H9 (cell line): ENCODE measurements around the gene PHAX. TPM values are rescaled to one million over a fixed set of nuclear protein-coding genes. Genes with fewer than 3 reads are reported as not detected.

ENCODE experiments used
- DNase-seq: peaks from one replicate; pipeline ENCODE4 v3.0.0-alpha.2; 2017
- H2AFZ ChIP-seq: one replicate; pipeline ENCODE4 v1.6.1; 2013; ENCODE audit warnings: mild to moderate bottlenecking, low read length, control low read depth, moderate library complexity
- H2AK5ac ChIP-seq: 2 replicates; pipeline ENCODE4 v1.6.1; 2013; ENCODE audit warnings: low read length, control low read depth, mixed read lengths; ENCODE audit not compliant: insufficient read length
- H2BK120ac ChIP-seq: one replicate; pipeline ENCODE4 v1.6.1; 2013; ENCODE audit warnings: low read depth, mild to moderate bottlenecking, low read length, control low read depth, inconsistent platforms; ENCODE audit not compliant: poor library complexity, severe bottlenecking
- H2BK12ac ChIP-seq: 2 replicates; pipeline ENCODE4 v1.6.1; 2013; ENCODE audit warnings: low read length, control low read depth, mixed read lengths, low read depth; ENCODE audit not compliant: insufficient read length
- H2BK15ac ChIP-seq: 2 replicates; pipeline ENCODE4 v1.6.1; 2013; ENCODE audit warnings: low read depth, low read length, control low read depth
- H2BK20ac ChIP-seq: one replicate; pipeline ENCODE4 v1.6.1; 2013; ENCODE audit warnings: low read depth, mild to moderate bottlenecking, low read length, control low read depth, inconsistent platforms; ENCODE audit not compliant: poor library complexity, severe bottlenecking
- H2BK5ac ChIP-seq: 2 replicates; pipeline ENCODE4 v1.6.1; 2013; ENCODE audit warnings: low read length, control low read depth, mixed read lengths; ENCODE audit not compliant: insufficient read length
- H3K14ac ChIP-seq: 2 replicates; pipeline ENCODE4 v1.6.1; 2013; ENCODE audit warnings: low read length, control low read depth; ENCODE audit not compliant: insufficient read depth
- H3K18ac ChIP-seq: 2 replicates; pipeline ENCODE4 v1.6.1; 2013; ENCODE audit warnings: low read depth, mild to moderate bottlenecking, mixed read lengths, low read length, control low read depth; ENCODE audit not compliant: insufficient read length
- H3K23ac ChIP-seq: 2 replicates; pipeline ENCODE4 v1.6.1; 2013; ENCODE audit warnings: low read length, control low read depth, mixed read lengths, low read depth; ENCODE audit not compliant: insufficient read length
- H3K23me2 ChIP-seq: 2 replicates; pipeline ENCODE4 v1.6.1; 2013; ENCODE audit warnings: low read depth, mild to moderate bottlenecking, mixed read lengths, low read length, control low read depth; ENCODE audit not compliant: insufficient read length, poor library complexity, severe bottlenecking
- H3K27ac ChIP-seq: 2 replicates; pipeline ENCODE4 v1.5.1; 2013; ENCODE audit warnings: low read length, control low read depth, mixed read lengths, low read depth; ENCODE audit not compliant: insufficient read length
- H3K27me3 ChIP-seq: 2 replicates; pipeline ENCODE4 v1.6.1; 2013; ENCODE audit warnings: low read length, control low read depth, inconsistent platforms; ENCODE audit not compliant: insufficient read depth
- H3K4ac ChIP-seq: 2 replicates; pipeline ENCODE4 v1.6.1; 2013; ENCODE audit warnings: low read depth, mild to moderate bottlenecking, control low read depth, inconsistent platforms, low read length, moderate library complexity
- H3K4me1 ChIP-seq: 2 replicates; pipeline ENCODE4 v1.6.1; 2013; ENCODE audit warnings: low read length, control low read depth, inconsistent platforms; ENCODE audit not compliant: insufficient read depth
- H3K4me2 ChIP-seq: 2 replicates; pipeline ENCODE4 v1.6.1; 2013; ENCODE audit warnings: low read length, control low read depth, mixed read lengths; ENCODE audit not compliant: insufficient read length, insufficient read depth
- H3K56ac ChIP-seq: 2 replicates; pipeline ENCODE4 v1.6.1; 2013; ENCODE audit warnings: low read depth, mild to moderate bottlenecking, mixed read lengths, low read length, control low read depth; ENCODE audit not compliant: insufficient read length
- H3K79me1 ChIP-seq: 2 replicates; pipeline ENCODE4 v1.6.1; 2013; ENCODE audit warnings: low read depth, mild to moderate bottlenecking, moderate library complexity, low read length, control low read depth, inconsistent platforms; ENCODE audit not compliant: insufficient read depth, poor library complexity, severe bottlenecking
- H3K79me2 ChIP-seq: 2 replicates; pipeline ENCODE4 v1.6.1; 2013; ENCODE audit warnings: low read length, control low read depth, inconsistent platforms; ENCODE audit not compliant: insufficient read depth
- H3K9ac ChIP-seq: 2 replicates; pipeline ENCODE4 v1.6.1; 2013; ENCODE audit warnings: low read length, control low read depth, mixed read lengths; ENCODE audit not compliant: insufficient read length; ENCODE audit errors: extremely low read depth
- H3K9me3 ChIP-seq: one replicate; pipeline ENCODE4 v1.6.1; 2013; ENCODE audit warnings: low read depth, low read length, inconsistent platforms; ENCODE audit not compliant: control insufficient read depth
- H3T11ph ChIP-seq: one replicate; pipeline ENCODE4 v1.6.1; 2013; ENCODE audit warnings: mild to moderate bottlenecking, low read length, control low read depth, inconsistent platforms
- H4K20me1 ChIP-seq: one replicate; pipeline ENCODE4 v1.6.1; 2013; ENCODE audit not compliant: control insufficient read depth, insufficient read length, insufficient read depth
- H4K5ac ChIP-seq: 2 replicates; pipeline ENCODE4 v1.6.1; 2013; ENCODE audit warnings: low read depth, mild to moderate bottlenecking, mixed read lengths, low read length, control low read depth; ENCODE audit not compliant: insufficient read length
- H4K8ac ChIP-seq: replicated peaks from 2 replicates; pipeline ENCODE4 v1.6.1; 2013; ENCODE audit warnings: low read length, control low read depth, mixed read lengths, low read depth; ENCODE audit not compliant: insufficient read length
- H4K91ac ChIP-seq: 2 replicates; pipeline ENCODE4 v1.6.1; 2013; ENCODE audit warnings: low read depth, mild to moderate bottlenecking, moderate library complexity, mixed read lengths, low read length, control low read depth; ENCODE audit not compliant: insufficient read length
- H3K27ac Mint-ChIP-seq, 3 experiments: 2 replicates in 2 of 3; 3 replicates in 1 of 3; pipeline ENCODE4 v1.8.0; 2020 to 2021; ENCODE audit warnings: mixed read lengths in 3 of 3, mild to moderate bottlenecking in 1 of 3, moderate library complexity in 1 of 3
- H3K27me3 Mint-ChIP-seq: 2 replicates; pipeline ENCODE4 v1.8.0; 2021; ENCODE audit warnings: low read depth, mild to moderate bottlenecking, moderate library complexity, mixed read lengths
- H3K36me3 Mint-ChIP-seq, 3 experiments: 2 replicates in 2 of 3; 3 replicates in 1 of 3; pipeline ENCODE4 v1.8.0; 2020 to 2021; ENCODE audit warnings: low read depth in 3 of 3, mixed read lengths in 3 of 3; ENCODE audit not compliant: insufficient read depth in 1 of 3
- H3K4me1 Mint-ChIP-seq, 2 experiments: 2 replicates each; pipeline ENCODE4 v1.8.0; 2020; ENCODE audit warnings: mixed read lengths in 2 of 2
- H3K4me3 Mint-ChIP-seq, 2 experiments: 2 replicates in 1 of 2; 3 replicates in 1 of 2; pipeline ENCODE4 v1.8.0; 2020 to 2021; ENCODE audit warnings: mild to moderate bottlenecking in 2 of 2, mixed read lengths in 2 of 2, moderate library complexity in 1 of 2
- H3K9me3 Mint-ChIP-seq, 2 experiments: 2 replicates in 1 of 2; 3 replicates in 1 of 2; pipeline ENCODE4 v1.8.0; 2020; ENCODE audit warnings: mild to moderate bottlenecking in 2 of 2, mixed read lengths in 2 of 2, moderate library complexity in 1 of 2
- CTCF ChIP-seq: fragments of 200-600 bp; sonication (generic); conservative IDR thresholded peaks from 3 replicates; pipeline ENCODE4 v1.8.0; 2021; ENCODE audit warnings: antibody characterized with exemption, mild to moderate bottlenecking
- WGBS: extraction: QIAGEN DNeasy Blood & Tissue Kit; methylation state at CpG from one replicate; pipeline ENCODE4 v1.1.7; 2013; ENCODE audit warnings: missing lambda C conversion rate, low lambda C conversion rate, mixed read lengths; ENCODE audit not compliant: insufficient read length; ENCODE audit errors: extremely low coverage; 5-methylcytosine and 5-hydroxymethylcytosine counted together
- total RNA-seq: library from RNA; stranded (reverse); gene quantifications from 2 replicates; pipeline ENCODE4 v1.2.1, GENCODE V29; 2021

PHAX gene
- total RNA-seq, 1 experiment from 2014 or later: 65.6 TPM

GRCh38 chr5:126651013-126651577 lies 50.3 kb downstream of the PHAX start:
- no CpG with 5 or more reads among the region's 1 CpG for WGBS
- Histone ChIP-seq H3K79me1 (no peaks in the 10 kb centered on the region), H3K79me2 (no peaks in the 10 kb centered on the region), H3K9me3 (no peaks in the 10 kb centered on the region), H2AK5ac (no peak overlapping the region), H2BK12ac (no peak overlapping the region), H3K4me1 (no peaks in the 10 kb centered on the region), H3K27me3 (no peaks in the 10 kb centered on the region), H4K5ac (no peak overlapping the region), H2BK20ac (no peak overlapping the region), H3K18ac (no peak overlapping the region), H3K4me2 (no peak overlapping the region), H4K20me1 (no peaks in the 10 kb centered on the region), H4K8ac (no peak overlapping the region), H3K23me2 (no peaks in the 10 kb centered on the region), H2BK5ac (no peak overlapping the region), H3K14ac (no peak overlapping the region), H2BK15ac (no peak overlapping the region), H2AFZ (no peak overlapping the region), H3K23ac (no peak overlapping the region), H3T11ph (no peak overlapping the region), H3K27ac (no peak overlapping the region), H3K9ac (no peak overlapping the region), H4K91ac (no peak overlapping the region), H3K4ac (no peak overlapping the region), H3K56ac (no peak overlapping the region), H2BK120ac (no peak overlapping the region)
- Mint-ChIP-seq H3K36me3 (peaks cover 0 to 6% (median 0%) of the 10 kb centered on the region in 3 experiments; a peak in 1 of 7 replicates), H3K4me1 (peaks cover under 1 to 2% of the 10 kb centered on the region in 2 experiments; a peak in 3 of 4 replicates), H3K4me3 (no peak overlapping the region), H3K27me3 (no peaks in the 10 kb centered on the region; the same call in 1 of the 2 replicates), H3K27ac (no peak overlapping the region), H3K9me3 (no peaks in the 10 kb centered on the region)
- TF ChIP-seq CTCF: no peak
- DNase-seq: no peak
